Body of pancreas (tissue), 4 donors: ENCODE measurements around the gene PFKM.

Experiments used
- POLR2A ChIP-seq, 3 donors: fragments of 450-650 bp; IDR thresholded peaks; one replicate each; pipeline ENCODE4 v1.6.1; 2016; ENCODE audit warnings: antibody characterized with exemption in 3 of 3, mild to moderate bottlenecking in 2 of 3
- TF ChIP-seq, protein P1 (sequence below), 7 experiments: fragments of 450-650 bp in 4 of 7; fragments of 200-600 bp in 3 of 7; sonication (generic) in 3 of 7; IDR thresholded peaks; one replicate each; pipeline ENCODE4 v1.5.1; 2016 to 2019; ENCODE audit warnings: antibody characterized with exemption in 7 of 7

GRCh38 chr12:48194799-48195201 lies 75.6 kb downstream of the PFKM start:
- TF ChIP-seq, protein P1, sequence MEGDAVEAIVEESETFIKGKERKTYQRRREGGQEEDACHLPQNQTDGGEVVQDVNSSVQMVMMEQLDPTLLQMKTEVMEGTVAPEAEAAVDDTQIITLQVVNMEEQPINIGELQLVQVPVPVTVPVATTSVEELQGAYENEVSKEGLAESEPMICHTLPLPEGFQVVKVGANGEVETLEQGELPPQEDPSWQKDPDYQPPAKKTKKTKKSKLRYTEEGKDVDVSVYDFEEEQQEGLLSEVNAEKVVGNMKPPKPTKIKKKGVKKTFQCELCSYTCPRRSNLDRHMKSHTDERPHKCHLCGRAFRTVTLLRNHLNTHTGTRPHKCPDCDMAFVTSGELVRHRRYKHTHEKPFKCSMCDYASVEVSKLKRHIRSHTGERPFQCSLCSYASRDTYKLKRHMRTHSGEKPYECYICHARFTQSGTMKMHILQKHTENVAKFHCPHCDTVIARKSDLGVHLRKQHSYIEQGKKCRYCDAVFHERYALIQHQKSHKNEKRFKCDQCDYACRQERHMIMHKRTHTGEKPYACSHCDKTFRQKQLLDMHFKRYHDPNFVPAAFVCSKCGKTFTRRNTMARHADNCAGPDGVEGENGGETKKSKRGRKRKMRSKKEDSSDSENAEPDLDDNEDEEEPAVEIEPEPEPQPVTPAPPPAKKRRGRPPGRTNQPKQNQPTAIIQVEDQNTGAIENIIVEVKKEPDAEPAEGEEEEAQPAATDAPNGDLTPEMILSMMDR (IDR thresholded peaks at IDR 0.05): no peak
- no peak for TF ChIP-seq POLR2A (IDR thresholded peaks at IDR 0.05)
